ENCODE measurements around the gene ZNF398. TPM values are rescaled to one million over a fixed set of nuclear protein-coding genes. Genes with fewer than 3 reads are reported as not detected.
A peak's percentile ranks its signal among the peaks of the same experiment; 100 is the strongest.

Gene ZNF398
- total RNA-seq, 2 experiments from 2014 or later = 4.3 to 5.0 TPM

DNA sequence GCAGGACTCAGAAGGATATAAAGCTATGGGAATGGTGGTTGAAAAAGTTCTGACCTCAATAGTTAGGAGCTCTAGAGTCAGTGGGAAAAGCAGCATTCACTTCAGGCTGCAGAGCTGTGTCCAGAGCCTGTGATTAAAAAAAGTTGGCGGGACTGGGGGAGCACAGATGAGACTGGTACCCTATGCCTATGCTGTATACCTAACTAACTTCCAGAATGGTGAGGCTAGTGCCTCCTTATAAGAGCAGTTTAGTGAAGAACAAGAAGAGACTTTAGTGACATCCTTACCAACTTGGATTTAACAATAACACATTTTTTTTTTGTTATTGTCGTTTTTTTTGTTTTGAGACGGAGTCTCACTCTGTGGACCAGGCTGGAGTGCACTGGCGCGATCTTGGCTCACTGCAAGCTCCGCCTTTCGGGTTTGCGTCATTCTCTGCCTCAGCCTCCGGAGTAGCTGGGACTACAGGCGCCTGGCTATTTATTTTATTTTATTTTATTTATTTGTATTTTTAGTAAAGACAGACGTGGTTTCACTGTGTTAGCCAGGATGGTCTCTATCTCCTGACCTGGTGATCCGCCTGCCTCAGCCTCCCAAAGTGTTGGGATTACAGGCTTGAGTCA is 41.5 kb downstream of the ZNF398 start:
- CTCF ChIA-PET = no interaction called here

DNA sequence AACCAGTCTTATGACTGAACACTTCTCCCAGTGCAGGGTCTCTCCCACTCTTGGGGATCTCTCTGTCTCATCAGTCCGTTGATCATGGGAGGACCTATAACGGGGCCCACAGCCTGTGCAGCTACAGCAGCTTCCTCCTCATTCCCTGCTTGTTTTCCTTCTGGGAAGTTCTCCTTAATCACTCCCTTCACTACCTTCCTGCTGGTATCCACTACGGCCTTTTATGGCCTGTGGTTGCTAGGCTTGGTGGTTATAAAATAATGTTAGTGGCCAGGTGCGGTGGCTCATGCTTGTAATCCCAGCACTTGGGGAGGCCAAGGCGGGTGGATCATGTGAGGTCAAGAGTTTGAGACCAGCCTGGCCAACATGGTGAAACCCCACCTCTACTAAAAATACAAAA is 44.6 kb downstream of the ZNF398 start:
- intact Hi-C loops (cut with micrococcal nuclease) = no loop called here
- no peaks in the 10 kb centered on the region for H3K27me3 Mint-ChIP-seq (ENCODE audit: low read depth)
- CTCF ChIA-PET = interaction anchor here (1.3 kb wide), 1 partner anchor 101 kb away, joined by 3 read pairs; no protein-coding TSS in a partner anchor
- no peaks in the 10 kb centered on the region for H3K9me3 Mint-ChIP-seq
- no peak overlapping the region for H3K27ac Mint-ChIP-seq
- H3K4me1 Mint-ChIP-seq (ENCODE audit: low read depth) = peaks cover 9% of the 10 kb centered on the region
- DNase-seq = no peak
- H3K4me3 Mint-ChIP-seq = peak overlapping the region; percentile 66
- H3K36me3 Mint-ChIP-seq (ENCODE audit: low read depth) = peaks cover under 1% of the 10 kb centered on the region

More for the DNA sequence above, 41.5 kb downstream of the ZNF398 start:
- no peak for DNase-seq
- no peak overlapping the region for H3K4me3 Mint-ChIP-seq
- H3K9me3 Mint-ChIP-seq = no peaks in the 10 kb centered on the region
- H3K36me3 Mint-ChIP-seq (ENCODE audit: low read depth) = peaks cover 1% of the 10 kb centered on the region
- H3K4me1 Mint-ChIP-seq (ENCODE audit: low read depth) = peaks cover 3% of the 10 kb centered on the region
- intact Hi-C loops (cut with micrococcal nuclease) = no loop called here
- no peaks in the 10 kb centered on the region for H3K27me3 Mint-ChIP-seq (ENCODE audit: low read depth)
- H3K27ac Mint-ChIP-seq = no peak overlapping the region

DNA sequence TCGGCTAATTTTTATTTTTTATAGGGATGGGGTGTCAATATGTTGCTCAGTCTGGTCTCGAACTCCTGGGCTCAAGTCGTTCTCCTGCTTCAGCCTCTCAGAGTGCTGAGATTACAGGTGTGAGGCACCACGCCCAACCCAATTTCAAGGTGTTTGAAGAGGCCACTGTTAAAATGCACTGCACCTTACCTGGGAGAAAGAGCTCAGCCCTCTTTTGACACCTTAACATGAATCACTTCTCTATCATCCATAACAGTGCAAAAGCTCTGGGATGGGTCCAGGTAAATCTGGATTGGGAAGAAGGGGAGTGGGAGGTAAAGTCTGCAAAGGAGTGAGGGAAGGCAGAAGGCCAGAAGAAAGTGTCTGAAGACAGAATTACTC is 47.5 kb downstream of the ZNF398 start:
- Mint-ChIP-seq H3K9me3 (no peaks in the 10 kb centered on the region), H3K4me1 (ENCODE audit: low read depth) (peaks cover 30% of the 10 kb centered on the region), H3K27ac (peak overlapping the region; percentile 63), H3K36me3 (ENCODE audit: low read depth) (peaks cover 20% of the 10 kb centered on the region), H3K4me3 (peak overlapping the region; percentile 81), H3K27me3 (ENCODE audit: low read depth) (no peaks in the 10 kb centered on the region)
- CTCF ChIA-PET = interaction anchor here (0.6 to 3.0 kb wide), 17 partner anchors 15 to 301 kb away, joined by 3 to 7 read pairs (median 5); partner anchors contain the start of genes ZNF398, ZNF425, ZNF777 and ZNF783
- intact Hi-C loops (cut with micrococcal nuclease) = loop anchor here (1.0 to 5.0 kb wide), 6 partner anchors 48 to 430 kb away; partner anchors contain the start of genes PDIA4, ZNF398 and ZNF425
- no peak for DNase-seq

DNA sequence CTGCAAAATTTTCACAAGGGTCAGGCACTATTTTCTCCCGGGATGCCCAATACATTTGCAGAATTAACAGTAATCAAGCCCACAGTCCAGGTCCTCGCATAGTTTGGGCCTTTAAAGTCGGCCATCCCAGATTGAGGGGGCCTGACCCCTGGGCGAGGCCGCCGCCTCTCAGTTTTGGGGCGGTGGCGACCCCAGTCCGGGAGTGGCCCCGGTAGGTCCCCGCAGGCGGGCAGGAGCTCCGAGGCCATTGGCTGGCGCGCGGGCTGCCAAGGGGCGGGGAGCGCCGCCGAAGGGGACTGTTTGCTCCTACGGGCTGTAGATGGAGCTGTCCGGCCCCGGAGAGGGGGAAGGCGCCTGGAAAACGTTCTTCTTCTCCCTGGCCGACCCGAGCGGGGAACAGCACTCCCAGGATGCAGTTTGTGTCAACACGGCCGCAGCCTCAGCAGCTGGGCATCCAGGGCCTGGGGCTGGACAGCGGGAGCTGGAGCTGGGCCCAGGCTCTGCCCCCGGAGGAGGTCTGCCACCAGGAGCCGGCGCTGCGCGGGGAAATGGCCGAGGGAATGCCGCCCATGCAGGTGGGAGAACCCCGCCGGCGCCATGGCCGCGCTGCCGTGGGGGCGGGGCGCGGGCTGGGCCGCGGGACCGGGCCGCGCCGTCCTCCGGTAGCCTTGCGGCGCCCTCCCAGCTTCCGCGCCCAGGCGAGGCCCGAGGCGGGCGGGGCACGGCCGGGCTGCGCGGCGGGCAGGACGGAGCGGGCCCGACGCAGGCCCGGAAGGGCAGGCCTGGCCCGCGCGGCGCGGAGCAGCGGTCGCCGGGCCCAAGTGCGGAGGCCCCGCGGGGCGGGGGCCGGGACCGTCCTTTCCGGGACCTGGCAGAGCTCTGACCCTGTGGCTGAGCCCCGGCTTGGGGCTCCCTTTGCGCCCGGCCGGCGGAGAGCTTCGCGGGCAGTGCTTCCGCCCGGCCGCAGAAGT is 48.2 kb downstream of the ZNF398 start, which contains the start of gene ZNF282:
Gene ZNF282, plus strand, starts transcription at position 367 of the 971 bp plus-strand sequence. Its CDS starts 44 bp downstream, at position 411.
- Mint-ChIP-seq H3K27me3 (ENCODE audit: low read depth) (no peaks in the 10 kb centered on the region), H3K27ac (peak within 1 kb of the TSS; percentile 78), H3K4me1 (ENCODE audit: low read depth) (peaks cover 30% of the 10 kb centered on the region), H3K4me3 (peak within 1 kb of the TSS; percentile 85), H3K9me3 (no peaks in the 10 kb centered on the region), H3K36me3 (ENCODE audit: low read depth) (peaks cover 25% of the 10 kb centered on the region)
- peak; percentile 85 for DNase-seq
- intact Hi-C loops (cut with micrococcal nuclease) = loop anchor here (1.0 to 5.0 kb wide), 10 partner anchors 44 to 429 kb away; partner anchors contain the start of genes PDIA4, ZNF212, ZNF398 and ZNF425
- CTCF ChIA-PET = interaction anchor here (0.6 to 3.0 kb wide), 20 partner anchors 10 to 301 kb away, joined by 3 to 8 read pairs (median 4); partner anchors contain the start of genes ZNF398, ZNF425, ZNF777 and ZNF783

DNA sequence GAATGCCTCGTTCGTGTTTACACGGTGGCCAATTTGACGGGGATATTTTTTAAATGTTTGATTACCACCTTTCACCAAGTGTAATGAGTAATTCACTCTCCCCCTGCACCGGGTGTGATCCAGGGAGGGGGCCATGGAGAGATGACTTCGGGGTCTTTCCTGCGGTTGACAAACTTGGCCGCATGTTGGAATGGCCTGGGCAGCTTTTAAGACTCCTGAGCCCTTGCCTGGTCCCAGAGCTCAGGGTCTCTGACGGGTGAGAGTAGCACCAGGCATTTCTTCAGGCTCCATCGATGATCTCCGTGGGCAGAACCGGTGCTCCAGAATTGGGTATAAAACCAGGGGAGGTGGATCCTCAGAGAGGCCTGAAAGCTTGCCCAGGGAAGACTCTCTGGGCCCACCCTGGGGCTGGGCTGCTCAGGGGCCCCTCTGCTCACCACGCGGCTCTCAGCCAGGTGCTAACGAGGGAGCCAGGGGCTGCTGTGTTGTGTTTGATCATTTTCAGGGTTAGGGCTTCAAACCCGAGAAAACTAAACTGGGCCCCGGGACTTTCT is 49.0 kb downstream of the ZNF398 start:
- CTCF ChIA-PET = interaction anchor here (1.0 to 3.0 kb wide), 13 partner anchors 11 to 227 kb away, joined by 3 to 8 read pairs (median 6); partner anchors contain the start of genes ZNF398, ZNF425 and ZNF783
- Mint-ChIP-seq H3K27me3 (ENCODE audit: low read depth) (no peaks in the 10 kb centered on the region), H3K9me3 (no peaks in the 10 kb centered on the region), H3K36me3 (ENCODE audit: low read depth) (peaks cover 29% of the 10 kb centered on the region), H3K4me3 (peak overlapping the region; percentile 85), H3K27ac (peak overlapping the region; percentile 78), H3K4me1 (ENCODE audit: low read depth) (peaks cover 29% of the 10 kb centered on the region)
- DNase-seq = peak; percentile 17
- intact Hi-C loops (cut with micrococcal nuclease) = loop anchor here (1.0 to 5.0 kb wide), 5 partner anchors 43 to 301 kb away; partner anchors contain the start of genes ZNF212 and ZNF746

DNA sequence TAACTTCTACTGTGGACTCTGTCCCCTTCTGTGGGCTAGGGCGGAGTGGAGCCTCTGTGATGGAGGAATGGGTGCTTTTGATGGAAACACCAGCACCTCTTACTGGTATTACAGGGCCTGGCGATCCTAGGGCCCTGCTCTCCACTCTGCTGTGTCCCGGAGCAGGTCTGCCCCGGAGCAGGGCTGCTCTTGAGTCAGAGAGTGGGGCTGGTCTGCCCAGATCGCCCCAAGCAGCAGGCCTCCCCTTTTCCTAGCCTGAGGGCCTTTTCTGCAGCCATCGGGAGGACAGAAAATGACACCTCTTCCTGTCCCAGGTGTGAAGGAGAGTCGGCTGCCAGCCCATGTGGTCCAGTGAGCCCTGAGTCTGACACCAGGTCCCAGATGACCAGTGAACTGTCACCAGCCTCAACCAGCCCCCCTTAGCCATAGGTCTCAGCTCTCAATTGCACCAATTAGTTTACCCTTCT is 49.5 kb downstream of the ZNF398 start:
- Mint-ChIP-seq H3K4me3 (peak overlapping the region; percentile 85), H3K9me3 (no peaks in the 10 kb centered on the region), H3K27me3 (ENCODE audit: low read depth) (no peaks in the 10 kb centered on the region), H3K4me1 (ENCODE audit: low read depth) (peaks cover 30% of the 10 kb centered on the region), H3K36me3 (ENCODE audit: low read depth) (peaks cover 33% of the 10 kb centered on the region), H3K27ac (peak overlapping the region; percentile 78)
- peak; percentile 13 for DNase-seq
- CTCF ChIA-PET = interaction anchor here (1.6 to 3.0 kb wide), 3 partner anchors 50 to 226 kb away, joined by 3 to 7 read pairs (median 6); partner anchors contain the start of gene ZNF398
- intact Hi-C loops (cut with micrococcal nuclease) = loop anchor here (1.0 to 5.0 kb wide), 5 partner anchors 43 to 300 kb away; partner anchors contain the start of genes ZNF212 and ZNF746

DNA sequence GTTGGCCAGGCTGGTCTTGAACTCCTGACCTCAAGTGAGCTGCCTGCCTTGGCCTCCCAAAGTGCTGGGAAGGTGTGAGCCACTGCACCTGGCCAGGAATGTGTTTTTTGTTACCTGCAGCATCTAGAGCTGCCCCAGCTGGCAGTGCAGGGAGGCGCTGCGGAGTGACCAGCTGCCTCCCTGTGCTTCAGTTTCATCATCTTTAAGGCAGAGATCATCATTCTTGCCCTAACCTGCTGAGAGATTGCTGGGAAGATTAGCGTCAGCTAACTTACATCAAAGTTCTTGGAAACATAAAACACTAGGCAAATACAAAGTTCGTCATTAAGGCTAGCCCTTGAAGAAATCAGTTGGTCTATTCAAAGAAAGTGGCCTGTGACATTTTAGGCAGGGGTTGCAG is 50.4 kb downstream of the ZNF398 start:
- intact Hi-C loops (cut with micrococcal nuclease) = loop anchor here (1.0 to 5.0 kb wide), 3 partner anchors 12 to 299 kb away; partner anchors contain the start of gene ZNF746
- CTCF ChIA-PET = interaction anchor here (1.6 kb wide), 1 partner anchor 225 kb away, joined by 3 read pairs; no protein-coding TSS in a partner anchor
- Mint-ChIP-seq H3K36me3 (ENCODE audit: low read depth) (peaks cover 35% of the 10 kb centered on the region), H3K9me3 (no peaks in the 10 kb centered on the region), H3K4me3 (peak overlapping the region; percentile 85), H3K4me1 (ENCODE audit: low read depth) (peaks cover 31% of the 10 kb centered on the region), H3K27me3 (ENCODE audit: low read depth) (no peaks in the 10 kb centered on the region), H3K27ac (no peak overlapping the region)
- no peak for DNase-seq

DNA sequence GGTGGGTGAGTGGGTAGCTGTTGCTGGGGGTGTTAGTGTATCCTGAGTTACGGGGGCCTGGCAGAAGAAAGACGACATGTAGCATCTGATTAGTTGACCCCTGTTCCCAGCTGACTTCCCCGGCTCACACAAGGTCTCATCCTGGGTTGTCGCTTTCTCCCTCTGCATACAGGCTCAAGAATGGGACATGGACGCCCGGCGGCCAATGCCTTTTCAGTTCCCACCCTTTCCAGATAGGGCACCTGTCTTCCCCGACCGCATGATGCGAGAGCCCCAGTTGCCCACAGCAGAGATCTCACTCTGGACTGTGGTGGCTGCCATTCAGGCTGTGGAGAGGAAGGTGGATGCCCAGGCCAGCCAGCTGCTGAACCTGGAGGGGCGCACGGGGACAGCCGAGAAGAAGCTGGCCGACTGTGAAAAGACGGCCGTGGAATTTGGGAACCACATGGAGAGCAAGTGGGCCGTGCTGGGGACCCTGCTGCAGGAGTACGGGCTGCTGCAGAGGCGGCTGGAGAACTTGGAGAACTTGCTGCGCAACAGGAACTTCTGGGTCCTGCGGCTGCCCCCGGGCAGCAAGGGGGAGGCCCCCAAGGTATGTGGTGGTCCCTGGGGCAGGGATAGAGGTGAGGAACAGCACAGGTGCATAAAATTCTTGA is 51.0 kb downstream of the ZNF398 start:
- DNase-seq = no peak
- Mint-ChIP-seq H3K4me1 (ENCODE audit: low read depth) (peaks cover 31% of the 10 kb centered on the region), H3K36me3 (ENCODE audit: low read depth) (peaks cover 40% of the 10 kb centered on the region), H3K4me3 (no peak overlapping the region), H3K9me3 (no peaks in the 10 kb centered on the region), H3K27ac (no peak overlapping the region), H3K27me3 (ENCODE audit: low read depth) (no peaks in the 10 kb centered on the region)
- intact Hi-C loops (cut with micrococcal nuclease) = loop anchor here (1.0 to 5.0 kb wide), 2 partner anchors 11 to 211 kb away; no protein-coding TSS in a partner anchor
- CTCF ChIA-PET = no interaction called here

DNA sequence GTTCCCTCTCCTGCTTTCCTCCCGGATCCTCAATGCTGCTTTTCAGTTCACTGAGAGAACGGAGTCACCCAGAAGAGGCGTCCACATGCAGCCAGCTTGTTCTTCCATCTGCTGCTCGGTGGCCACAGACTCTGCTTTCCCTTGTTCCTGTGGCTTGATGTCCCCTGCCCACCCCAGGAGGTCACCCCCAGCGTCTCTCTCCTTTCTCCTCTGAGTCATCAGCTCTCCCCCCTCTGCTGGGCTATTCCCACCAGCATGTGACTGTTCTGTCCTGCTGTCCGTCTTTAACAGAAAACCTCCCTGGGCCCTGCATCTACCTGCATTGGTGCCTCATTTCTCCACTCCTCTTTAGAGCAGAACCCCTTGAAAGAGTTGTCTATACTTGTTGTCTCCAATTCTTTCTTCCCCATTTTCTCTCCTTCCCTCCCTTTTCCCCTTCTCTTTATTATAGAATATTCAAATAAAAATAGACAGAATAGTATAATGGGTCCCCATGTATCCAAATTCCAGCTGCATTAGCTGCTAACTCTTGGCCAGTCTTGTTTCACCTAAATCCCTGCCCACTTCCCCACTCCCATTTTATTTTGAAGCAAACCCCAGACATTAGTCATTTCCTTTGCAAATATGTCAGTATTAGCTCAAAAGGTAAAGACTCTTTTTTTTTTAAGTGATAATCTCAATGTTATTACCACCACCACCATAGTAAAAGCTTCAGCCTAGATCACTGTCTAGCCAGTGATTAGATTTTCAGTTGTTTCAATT is 52.2 kb downstream of the ZNF398 start:
- Mint-ChIP-seq H3K9me3 (no peaks in the 10 kb centered on the region), H3K27ac (peak overlapping the region; percentile 31), H3K36me3 (ENCODE audit: low read depth) (peaks cover 49% of the 10 kb centered on the region), H3K27me3 (ENCODE audit: low read depth) (no peaks in the 10 kb centered on the region), H3K4me3 (no peak overlapping the region), H3K4me1 (ENCODE audit: low read depth) (peaks cover 31% of the 10 kb centered on the region)
- intact Hi-C loops (cut with micrococcal nuclease) = loop anchor here (5.0 kb wide), 1 partner anchor 212 kb away; no protein-coding TSS in a partner anchor
- CTCF ChIA-PET = interaction anchor here (0.7 to 1.0 kb wide), 2 partner anchors 10 to 29 kb away, joined by 3 read pairs; no protein-coding TSS in a partner anchor
- no peak for DNase-seq

DNA sequence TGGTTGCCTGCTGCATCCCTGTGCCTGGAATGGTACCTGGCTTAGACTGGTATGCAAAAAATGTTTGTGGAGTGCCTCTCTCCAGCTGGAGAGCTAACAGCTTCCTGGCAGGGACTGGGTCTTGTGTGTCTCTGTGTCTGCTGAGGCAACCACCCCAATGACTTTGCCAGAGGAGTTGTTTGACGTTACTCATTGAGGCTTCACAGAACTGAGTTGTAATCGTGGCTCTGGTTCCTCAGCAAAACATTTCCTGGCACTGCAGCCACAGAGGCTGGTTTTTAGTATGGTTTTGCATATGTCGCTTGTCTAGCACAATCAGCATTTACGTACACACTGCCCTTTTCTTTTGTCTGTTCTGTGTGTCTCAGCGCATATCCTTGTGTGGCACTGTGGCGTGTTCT is 55.6 kb downstream of the ZNF398 start:
- CTCF ChIA-PET = interaction anchor here (0.6 kb wide), 1 partner anchor 203 kb away, joined by 4 read pairs; no protein-coding TSS in a partner anchor

More for the DNA sequence above, 55.6 kb downstream of the ZNF398 start:
- peaks cover 58% of the 10 kb centered on the region for H3K36me3 Mint-ChIP-seq (ENCODE audit: low read depth)
- no peaks in the 10 kb centered on the region for H3K27me3 Mint-ChIP-seq (ENCODE audit: low read depth)
- intact Hi-C loops (cut with micrococcal nuclease) = no loop called here
- no peaks in the 10 kb centered on the region for H3K9me3 Mint-ChIP-seq
- H3K4me3 Mint-ChIP-seq = no peak overlapping the region
- H3K4me1 Mint-ChIP-seq (ENCODE audit: low read depth) = peaks cover 16% of the 10 kb centered on the region
- DNase-seq = peak; percentile 16
- peak overlapping the region; percentile 64 for H3K27ac Mint-ChIP-seq

All from activated naive CD4-positive, alpha-beta T cell treated with anti-CD3 and anti-CD28 coated beads for 36 hours (primary cell).